NCI-H1694 treated with DMSO at 0.1 percent for 48 hours (cell line): ENCODE results near the gene PRKCA.

Experiments
- DNase-seq: peaks from one replicate; lab custom pipeline; 2025; lab: John Stamatoyannopoulos, UW

PRKCA gene

DNA sequence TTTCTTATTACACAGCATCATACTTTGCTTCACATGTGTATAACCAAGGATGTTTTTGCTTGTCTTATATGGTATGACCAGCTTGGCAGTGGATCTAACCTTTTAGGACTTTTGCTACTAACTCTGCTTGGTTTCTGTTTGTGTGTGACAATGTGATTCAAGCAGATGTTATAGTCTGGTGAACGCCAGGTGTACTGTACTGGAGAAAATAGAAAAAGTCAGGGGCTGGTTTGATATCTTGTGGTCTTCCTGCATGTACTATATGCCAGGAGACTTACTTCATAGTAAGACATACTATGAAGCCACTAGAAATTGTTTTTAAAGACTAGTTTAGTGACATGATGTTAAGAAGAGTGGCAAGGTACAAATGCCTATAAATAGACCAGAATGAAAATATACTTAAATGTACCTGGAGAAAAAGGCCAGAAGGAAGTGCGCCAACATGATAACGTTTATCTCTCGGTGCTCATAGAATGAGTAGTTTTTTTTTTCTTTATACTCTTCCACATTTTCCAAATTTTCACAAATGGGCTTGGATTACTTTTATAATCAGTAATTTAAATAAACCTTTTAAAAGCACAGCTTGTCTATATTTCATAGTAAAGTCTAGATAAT lies 112.3 kb downstream of the PRKCA start:
- no peak for DNase-seq

DNA sequence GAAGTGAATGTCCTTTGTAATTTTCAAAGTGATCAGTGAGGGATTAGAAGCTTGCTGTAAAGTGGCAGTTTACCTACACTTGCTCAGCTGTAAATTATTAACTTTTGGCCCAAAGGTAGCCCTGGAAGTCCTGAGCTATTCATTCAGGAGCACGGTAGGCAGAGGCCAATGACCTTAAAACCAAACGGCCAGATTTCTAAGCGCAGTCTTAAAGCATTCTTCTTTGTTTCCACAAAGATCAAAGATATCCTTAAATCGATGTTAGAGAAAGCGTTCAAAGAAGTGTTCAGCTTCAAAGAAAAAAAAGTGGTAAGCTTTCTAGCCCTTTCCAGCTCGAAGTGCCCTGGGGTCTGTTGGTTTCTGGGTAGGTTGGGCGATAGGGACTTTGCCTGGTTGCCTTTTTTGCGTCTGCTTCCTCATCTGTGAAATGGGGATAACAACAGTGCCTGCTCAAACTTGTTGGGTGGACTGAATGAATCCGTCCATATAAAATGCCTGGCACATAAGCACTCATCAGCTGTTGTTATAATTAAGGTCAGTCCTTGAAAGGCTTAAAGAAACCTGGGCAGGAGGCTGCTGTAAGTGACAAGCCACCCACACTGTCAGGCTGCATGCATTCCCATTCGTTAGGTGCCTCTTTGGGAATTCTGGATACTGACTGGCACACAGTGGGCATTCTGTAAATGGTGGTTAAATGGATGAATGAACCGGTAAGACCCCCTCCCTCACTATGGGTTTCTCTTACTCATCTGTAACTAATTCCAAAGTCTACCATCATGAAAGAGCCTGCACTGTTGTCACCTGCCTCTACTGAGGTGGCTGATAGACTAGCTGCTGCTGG lies 113.2 kb downstream of the PRKCA start:
- no peak for DNase-seq

DNA sequence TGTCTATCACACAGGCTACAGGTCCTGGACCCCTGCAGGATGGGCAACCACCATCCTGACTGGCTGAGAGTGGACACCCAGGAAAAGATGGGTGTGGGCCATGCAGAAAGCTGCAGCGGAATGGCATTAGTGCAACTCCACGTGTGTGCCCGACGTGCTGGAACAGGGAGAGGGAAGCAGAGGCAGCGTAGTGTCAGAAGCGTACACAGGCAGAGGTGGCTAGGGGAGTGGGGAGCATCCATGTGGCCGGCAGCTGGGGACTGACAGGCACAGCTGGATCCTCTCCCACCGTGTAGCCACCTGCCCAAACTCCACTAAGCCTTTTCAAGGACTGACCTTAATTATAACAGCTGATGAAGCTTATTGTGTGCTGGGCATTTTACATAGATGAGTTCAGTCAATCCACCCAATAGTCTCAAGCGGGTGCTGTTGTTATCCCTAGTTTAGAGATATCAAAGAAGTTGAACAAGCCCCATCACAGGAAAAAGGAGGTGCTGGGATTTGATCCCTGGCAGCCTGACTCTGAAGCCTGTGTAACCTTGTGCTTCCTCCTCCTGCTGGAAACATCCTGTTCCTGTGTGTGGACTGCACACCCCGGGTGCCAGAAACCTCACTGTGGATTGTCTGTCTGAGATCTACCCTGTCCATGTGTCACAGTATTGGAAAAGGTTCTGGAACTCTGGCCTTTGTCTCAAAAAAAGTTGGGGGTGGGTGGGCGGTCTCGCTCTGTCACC lies 114.0 kb downstream of the PRKCA start:
- DNase-seq: no peak

DNA sequence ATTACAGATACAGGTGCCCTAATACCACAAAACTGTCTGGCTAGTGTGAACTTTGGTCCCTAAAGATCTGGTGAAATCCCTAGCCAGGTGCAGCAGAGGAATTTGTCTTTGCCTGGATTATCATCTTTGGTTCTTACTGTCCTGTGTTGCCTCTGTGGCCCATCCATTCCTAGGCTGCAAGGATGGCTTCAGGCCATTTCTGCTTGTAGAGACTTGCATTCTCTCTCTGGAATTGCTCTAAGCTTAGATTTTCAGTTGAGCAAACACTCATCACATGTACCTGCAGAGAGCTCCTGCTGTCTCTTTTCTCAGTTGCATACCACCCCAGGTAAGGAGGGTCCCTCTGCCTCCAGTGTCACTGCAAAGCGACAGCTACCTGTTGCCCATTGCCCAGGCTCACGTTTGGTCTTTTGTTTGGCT lies 114.9 kb downstream of the PRKCA start:
- no peak for DNase-seq

DNA sequence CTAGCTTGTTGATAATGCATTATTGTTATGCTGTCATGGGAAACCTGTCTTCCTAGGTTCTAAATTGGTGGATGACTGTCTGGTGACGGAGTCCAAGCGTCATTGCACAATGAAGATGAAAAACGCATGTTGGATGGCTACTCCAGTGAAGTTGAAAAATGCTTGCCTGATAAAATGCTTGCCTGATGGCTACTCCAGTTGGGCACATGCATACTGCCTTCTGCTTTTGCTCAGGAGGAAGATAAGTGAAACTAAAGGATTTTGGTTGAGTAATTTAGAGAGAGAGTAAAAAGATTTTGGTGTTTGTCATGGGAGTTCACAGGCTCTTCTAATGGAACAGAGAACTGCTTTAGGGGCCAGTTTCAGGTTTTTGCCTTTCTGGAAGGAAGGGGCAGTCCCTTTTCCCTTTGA lies 118.6 kb downstream of the PRKCA start:
- DNase-seq: no peak

DNA sequence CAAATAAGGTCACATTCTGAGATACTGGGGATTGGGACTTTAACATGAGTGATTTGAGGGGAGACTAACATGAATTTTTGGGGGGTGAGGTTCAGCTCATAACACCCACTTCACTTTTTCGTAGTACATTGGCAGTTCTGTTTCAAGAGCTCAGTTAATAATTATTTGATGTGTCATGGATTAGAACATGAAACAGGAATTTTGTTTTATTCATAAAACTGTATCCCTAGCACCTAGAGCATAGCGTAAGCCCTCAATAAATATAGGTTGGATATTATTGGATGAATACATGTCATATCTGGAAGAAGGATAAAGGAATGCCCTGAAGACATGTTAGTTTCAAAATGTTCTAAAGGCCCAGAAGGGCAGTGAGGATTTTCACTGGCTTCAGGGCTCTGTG lies 119.8 kb downstream of the PRKCA start:
- DNase-seq: no peak

DNA sequence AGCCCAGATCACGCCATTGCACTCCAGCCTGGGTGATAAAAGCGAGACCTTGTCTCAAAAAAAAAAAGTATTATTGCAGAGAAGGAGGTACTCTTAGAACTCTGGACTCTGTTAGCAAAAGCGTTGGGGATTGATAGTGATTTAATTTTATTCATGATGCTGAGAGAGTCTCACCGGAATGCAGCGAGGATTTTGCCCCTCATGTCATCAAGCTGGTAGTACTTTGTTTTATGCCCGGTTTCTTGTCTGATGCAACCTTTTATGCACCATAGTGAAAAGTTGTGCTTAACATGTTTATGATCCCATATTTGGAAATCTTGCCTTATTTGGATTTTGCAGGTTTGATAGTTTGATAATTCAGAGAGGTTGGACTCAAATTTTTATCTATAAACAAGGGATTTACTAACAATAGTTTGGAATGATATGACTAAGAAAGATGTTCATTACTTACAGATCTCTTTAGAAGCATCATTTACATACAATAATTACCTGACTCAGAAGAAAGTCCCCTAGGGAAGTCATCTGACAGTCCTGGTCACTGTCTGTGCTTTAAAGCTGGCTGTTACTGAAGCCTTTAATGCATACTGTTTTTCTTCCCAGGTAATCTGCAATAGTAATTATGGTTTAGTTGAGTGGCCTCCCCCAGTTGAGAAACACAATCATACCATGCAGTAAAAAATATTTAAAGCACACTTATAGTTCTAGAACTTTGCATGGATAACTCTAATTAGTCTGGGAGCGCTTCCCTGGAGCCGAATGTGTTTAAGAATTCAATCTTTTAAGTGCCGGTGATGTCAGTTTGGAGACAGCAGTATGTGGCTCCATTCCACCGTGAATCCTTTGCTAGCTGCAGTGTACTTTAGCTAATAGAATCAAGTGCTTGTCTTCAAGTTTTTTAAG lies 120.9 kb downstream of the PRKCA start:
- DNase-seq: no peak

DNA sequence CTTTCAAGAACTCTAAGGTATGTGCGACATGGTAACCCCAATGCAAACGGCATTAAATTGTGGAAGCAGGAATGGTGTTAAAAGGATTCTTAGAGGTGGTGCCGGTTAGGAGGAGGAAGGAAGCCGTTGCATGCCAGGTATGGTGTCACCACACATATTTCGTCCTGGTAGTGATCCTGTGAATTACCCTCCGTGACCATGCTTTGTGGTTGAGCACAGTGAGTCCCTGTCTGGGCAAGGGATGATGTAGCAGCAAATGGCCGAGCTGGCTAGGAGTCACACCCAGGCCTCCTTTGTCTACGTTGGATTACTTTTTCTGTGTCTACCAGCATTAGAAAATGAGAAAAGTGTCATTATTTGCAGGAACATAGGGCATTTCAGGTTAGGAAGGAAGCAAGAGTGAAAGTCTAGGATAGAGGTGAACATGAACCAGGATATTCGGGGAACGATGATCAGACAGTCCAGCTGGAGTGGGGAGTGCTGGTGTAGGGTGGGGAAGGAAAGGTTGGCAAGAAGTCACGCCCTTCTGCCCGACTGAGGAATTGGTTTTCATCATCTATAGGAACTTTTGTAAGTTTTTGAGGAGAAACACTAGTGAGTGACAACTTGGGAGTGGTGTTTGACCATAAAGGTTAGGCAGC lies 123.5 kb downstream of the PRKCA start:
- DNase-seq: no peak

DNA sequence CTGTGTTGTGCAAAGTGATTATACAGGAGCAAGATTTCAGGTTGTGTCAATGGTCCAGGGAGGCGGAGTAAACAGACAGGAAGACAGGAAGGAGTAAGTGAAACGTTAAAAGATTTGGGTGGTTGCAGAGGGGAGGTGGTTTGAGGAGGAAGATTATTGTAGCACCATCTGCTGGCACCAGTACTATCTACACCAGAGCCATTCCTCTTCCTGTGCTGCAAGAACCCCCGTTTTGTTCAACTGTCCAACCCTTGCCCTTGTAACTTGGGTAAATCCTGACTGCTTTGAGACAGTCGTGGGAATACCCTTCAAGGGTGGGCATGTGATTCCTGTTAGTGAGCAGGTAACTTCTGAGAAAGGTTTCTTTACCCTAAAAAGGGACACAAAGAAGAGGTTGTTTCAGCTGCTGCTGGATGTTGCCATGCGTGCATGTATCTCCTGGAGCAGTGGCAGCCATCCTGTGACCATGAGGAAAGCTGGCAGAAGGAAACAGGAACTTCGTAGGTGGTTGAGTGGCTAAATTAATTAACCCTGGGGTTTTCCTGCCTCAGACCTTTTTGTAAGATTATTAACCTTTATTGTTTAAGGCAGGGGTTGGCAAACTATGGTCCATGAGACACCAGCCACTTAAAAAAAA lies 124.1 kb downstream of the PRKCA start:
- DNase-seq: no peak

DNA sequence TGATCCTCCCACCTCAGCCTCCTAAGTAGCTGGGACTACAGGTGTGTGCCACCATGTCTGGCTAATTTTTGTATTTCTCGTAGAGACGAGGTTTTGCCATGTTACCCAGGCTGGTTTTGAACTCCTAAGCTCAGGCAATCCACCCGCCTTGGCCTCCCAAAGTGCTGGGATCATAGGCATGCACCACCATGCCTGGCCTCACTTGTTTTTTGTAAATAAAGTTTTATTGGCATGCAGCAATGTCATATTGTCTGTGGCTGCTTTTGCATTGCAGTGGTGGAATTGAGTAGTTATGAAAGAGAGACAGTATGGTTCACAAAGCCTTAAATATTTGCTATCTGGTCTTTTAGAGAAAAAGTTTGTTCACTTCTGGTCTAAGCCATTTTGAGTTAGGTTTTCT lies 124.7 kb downstream of the PRKCA start:
- DNase-seq: no peak

DNA sequence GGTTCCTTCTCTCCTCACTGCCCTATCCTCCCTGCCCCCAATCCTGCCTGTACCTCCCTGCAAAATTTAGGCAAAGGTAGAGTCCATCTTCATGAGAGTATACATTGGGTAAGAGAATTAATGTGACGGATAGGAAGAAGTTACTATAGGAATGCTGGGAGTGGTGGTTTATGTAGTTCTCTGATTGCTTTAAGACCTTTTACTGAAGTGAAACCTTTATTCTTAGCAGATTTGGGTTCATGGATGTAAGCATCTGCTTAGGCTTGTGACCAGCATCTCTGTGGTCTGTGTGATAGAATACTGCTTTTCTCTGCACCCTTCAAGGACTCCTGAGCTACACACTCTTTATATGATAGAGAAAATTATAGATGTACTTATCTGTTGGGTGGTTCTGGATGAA lies 127.3 kb downstream of the PRKCA start:
- no peak for DNase-seq

DNA sequence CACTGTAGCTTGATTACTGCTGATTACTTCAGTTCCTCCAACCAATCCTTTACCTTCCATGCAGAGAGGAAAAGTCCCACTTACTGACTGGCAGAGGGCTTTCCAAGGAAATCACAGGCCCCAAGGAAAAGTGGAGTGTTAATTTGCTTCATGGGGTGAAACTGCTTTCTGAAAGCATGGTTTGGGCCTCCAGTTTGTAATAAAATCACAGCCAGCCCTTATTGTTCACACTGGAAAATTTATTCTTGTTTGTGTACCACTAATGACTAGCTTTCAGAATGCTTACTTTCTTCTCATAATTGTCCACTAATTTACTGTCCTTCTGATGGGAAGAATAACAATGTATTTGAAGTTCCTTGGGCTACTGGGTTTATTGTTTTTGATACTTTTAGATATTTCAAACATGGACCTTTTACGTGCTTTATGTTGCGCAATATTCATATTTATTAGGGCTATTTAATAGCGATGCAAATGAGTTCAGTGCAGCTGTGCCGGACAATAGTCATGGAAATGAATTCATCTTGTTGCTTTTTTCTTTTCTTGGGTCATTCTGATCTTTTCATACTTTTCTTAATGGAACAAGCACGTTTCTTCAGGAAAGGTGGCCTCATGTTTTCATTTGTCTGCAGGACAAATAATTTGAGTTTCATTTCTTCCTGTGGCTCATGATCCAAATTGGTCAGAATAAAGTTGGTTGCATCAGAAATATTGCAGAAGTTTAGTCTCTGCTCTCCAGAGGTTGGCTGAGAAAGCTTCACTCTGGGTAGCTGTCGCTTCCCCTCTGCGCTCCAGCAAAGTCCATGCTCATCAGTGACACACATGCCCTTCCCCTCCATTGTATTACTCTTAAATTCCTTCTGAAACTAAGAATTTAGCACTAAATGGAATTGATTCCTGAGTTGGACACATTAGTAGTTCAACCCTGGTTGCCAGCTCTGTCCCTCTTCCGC lies 128.7 kb downstream of the PRKCA start:
- no peak for DNase-seq

DNA sequence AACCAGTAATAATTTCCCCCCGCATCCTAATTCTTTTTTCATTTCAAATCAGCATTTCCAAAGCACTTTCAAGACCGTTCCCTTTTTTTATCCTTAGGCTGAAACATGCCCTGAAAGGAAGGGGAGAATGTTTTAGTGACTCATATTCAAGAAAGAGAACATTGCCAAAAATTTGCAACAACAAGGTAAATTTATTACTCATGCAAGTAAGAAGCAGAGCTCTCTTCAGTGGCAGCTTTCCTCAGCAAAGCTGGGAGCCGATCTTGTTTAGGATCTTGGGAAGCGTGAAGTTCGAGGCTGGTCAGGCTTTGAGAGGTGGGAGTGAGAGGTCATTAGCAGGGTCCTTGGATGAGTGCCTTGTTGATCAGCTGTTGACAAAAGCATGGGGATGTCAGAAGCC lies 129.5 kb downstream of the PRKCA start:
- DNase-seq: no peak

DNA sequence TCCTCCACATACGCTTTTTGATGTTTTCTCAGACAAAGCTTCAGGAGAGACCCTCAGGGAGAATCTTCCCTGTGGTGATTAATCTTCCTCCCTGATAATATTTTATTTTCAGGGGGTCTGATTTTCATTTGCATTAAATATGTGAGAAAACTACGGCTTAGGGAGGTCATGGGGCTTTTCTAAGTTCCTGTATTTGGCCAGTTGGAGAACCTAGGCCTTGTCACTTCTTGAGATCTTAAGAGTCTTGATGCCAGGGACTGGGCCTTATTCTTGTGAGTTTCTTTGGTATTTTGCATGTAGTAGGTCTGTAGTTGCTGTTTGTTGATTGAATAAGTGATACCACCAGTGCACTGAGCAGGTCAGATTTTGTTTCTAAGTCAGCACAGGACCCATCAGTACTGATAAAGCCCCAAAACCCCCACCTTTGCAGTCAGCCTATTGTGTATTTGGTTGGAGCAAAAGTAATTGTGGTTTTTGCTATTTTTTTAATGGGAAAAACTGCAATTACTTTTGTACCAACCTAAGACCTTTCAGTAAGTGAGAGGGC lies 130.1 kb downstream of the PRKCA start:
- no peak for DNase-seq

DNA sequence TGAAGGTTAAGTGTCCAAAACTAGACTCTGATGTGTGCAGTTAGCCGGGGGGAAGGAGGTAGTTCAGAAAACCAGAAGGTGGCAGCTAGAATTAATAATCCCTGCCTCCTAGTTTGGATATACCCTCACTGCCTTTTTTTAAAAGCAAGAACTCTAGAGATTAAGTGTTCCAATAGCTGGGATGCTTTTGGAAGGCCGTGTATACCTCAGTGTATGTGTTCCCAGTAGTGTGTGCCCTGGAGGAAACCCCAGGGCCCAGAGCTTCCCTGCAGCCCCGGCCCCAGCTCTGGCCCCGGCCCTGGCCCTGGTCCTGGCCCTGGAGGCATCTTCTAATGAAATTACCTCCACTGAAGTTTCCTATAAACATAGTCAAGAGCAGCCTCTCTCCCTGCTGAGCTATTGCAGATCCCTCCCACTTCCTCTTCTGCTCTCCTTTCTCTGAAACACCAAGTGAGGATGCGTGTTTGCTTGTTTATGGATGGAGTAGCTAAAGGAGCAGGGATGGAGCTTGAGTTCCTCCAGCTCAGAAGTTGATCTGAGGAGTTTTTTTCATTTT lies 130.7 kb downstream of the PRKCA start:
- DNase-seq: no peak

DNA sequence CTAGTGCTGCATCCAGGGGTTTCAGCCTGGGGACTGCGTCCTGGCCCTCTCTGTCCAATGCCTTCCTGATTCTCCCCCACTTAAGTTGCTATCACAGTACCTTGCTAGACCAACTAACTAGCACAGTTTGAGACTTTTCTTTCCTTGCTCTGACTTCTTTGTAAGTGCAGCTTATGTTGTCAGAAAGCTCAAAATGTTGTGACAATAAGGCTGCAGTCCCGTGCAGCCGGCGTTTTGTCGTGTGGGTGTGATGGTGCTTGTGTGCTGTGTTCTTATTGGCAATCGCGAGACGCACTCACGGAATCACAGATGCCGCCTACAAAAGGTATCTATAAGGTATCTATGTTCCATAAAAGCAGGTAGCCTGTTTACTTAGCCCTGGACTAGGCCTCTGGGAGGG lies 132.8 kb downstream of the PRKCA start:
- no peak for DNase-seq

DNA sequence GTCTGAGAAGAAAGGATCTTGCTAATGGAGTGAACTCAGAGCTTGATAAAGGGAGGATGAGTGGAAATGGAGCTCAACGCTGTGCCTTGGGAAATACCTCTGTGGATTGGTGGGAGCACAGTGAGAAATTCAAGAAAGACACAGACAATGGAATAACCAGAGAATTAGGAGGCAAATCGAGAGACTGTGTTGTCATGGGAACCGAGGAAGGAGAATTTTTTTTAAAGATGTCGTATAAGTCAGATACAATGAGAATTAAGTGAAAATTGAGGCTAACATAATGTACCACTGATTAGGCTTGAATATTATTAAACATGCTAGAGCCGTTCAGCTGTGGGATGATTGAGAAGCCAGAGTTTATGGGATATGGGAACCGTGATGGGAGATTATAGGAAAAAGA lies 134.2 kb downstream of the PRKCA start:
- DNase-seq: no peak

DNA sequence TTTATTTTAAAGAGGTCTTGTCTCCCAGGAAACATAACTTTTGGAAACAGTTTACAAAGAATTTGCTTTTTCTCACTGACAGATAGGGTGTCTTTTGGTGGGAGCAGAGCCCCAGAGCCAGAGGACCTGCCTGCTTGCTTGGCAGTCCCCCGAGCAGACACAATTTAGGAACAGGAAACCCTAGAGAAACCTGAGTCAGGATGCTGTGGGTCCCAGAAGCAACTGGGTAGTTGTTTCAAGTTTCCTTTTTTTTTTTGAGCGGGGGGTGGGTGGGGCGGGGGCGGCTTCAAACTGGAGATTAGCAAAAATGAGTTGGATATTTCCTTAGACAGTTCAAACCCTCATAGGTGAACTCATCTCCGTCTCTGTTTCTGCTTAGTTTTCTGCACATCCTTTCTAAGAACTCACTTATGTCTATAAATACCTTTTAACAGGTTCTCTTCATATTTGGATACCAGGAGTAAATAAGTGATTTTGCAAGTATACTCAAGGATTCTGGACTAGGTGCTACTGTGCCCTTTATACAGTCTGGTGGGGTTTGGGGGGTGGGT lies 135.1 kb downstream of the PRKCA start:
- DNase-seq: no peak

DNA sequence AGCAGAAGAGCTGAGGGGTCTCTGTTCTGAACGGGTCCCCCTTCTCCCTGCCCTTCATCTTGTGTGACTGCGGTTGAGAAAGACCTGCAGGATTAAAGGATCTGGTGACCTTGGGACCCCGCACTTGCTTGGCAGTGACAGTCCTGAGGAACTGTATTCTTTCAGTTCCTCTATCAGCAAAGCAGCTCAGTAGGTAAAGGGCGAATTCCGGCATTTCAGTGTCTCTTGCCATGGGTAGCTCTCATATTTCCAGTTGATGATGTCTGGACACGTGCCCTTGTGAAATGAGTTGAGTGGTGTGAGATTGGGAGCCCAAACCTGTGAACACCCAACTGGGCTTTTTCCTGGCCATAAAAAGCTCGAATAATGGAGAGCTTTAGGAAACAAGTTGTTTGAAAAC lies 135.7 kb downstream of the PRKCA start:
- DNase-seq: no peak
